Measurements from ENCODE around the gene WDR90.

DNA sequence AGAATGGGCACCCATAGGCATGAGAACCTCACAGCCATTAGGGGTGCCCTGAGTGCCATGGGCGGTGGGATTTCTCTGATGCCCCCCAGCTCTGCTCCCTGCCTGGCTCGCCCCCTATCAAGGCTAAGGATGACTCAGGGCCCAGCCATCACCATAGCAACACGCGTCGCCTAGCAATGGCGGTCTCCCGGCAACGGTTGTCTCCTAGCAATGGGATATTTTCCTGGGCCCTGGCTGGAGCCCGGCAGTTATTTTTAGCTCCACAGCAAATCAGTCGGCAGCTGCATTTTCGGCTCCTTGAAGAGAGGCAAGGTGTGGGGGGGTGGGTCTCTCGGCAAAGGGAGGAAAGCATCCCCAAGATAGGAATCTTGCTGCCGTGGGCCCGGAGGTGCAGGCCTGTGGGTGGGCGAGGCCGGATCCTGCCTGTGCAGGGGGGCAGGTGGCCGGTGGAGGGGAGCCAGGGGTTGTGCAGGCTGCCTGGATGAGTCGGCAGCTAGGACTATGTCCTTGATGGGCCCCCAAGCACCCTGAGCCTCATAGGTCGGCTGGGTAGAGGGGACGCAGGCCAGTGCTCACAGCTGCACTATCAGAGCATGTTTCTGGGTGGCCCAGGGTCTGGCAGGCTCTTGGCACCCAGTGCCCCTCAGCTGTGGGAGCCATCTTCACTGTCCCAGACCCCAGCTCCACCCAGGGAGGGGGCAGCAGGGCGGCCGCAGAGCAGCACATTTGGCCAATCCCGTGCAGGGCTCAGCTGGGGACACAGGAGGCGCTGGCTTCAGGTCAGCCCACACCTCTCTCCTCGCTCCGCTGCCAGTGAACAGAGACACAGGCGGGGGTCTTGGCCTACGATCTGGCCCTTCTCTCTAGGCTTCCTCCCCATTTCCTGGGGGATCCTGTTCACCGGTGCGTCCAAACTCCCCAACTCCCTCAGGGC lies 60.7 kb downstream of the WDR90 start:
- TF ChIP-seq, protein P1, sequence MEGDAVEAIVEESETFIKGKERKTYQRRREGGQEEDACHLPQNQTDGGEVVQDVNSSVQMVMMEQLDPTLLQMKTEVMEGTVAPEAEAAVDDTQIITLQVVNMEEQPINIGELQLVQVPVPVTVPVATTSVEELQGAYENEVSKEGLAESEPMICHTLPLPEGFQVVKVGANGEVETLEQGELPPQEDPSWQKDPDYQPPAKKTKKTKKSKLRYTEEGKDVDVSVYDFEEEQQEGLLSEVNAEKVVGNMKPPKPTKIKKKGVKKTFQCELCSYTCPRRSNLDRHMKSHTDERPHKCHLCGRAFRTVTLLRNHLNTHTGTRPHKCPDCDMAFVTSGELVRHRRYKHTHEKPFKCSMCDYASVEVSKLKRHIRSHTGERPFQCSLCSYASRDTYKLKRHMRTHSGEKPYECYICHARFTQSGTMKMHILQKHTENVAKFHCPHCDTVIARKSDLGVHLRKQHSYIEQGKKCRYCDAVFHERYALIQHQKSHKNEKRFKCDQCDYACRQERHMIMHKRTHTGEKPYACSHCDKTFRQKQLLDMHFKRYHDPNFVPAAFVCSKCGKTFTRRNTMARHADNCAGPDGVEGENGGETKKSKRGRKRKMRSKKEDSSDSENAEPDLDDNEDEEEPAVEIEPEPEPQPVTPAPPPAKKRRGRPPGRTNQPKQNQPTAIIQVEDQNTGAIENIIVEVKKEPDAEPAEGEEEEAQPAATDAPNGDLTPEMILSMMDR (IDR thresholded peaks at IDR 0.05): no peak
- TF ChIP-seq POLR2A (IDR thresholded peaks at IDR 0.05): no peak

All from adrenal gland (tissue), 5 donors.